GM12872 (cell line): ENCODE results near the gene NUDT3.

Experiments
- CTCF ChIP-seq: IDR thresholded peaks from 3 replicates; pipeline ENCODE4 v1.5.1; 2011; ENCODE audit warnings: low read depth, mild to moderate bottlenecking, low read length, moderate library complexity; ENCODE audit not compliant: insufficient read depth

Gene NUDT3

DNA sequence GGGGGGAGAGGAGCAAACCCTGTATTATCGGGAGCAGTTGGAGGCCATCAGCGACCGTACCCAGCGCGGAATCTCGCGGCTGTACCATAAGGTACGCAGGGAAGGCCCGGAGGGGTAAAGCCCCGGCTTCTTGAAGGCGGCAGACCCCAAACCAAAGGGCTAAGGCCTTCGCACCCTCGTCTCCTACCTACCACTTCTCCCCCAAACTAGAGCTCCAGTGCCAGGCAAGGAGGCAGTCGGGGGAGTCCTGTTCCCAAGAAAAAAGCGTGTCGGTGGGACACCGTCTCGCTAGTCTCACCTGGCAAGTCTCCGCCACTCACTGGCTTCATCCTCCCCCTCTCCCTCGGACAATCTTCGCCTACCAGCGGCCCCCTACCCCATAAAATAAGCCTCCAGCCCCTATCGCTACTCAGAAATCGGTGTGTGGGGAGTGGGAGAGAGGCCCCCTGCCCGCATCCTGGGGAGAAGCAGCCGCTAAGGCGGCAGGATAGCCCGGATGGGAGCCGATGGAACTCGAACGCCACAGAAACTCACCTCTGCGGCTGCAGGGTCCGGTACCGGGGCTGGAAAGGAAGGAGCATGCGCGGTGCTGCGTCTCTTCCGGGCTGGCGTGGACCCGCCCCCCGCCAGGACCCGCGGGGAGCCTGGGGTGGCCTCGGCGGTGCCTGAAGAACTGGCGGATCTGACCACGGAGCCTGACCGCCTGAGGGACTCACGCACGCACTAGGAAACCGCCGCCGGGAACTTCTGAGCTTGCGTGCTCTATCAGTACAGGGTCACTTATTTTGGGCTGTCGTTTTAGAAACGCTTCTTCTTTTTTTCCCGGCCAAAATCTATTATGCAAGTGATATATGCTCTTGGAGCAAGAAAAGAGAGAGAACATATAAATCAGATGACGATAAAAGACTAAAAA is 33.3 kb upstream of the NUDT3 start, which contains the start of gene RPS10:
TSS of gene RPS10 (minus strand) at position 572 of the 913 bp plus-strand sequence. CDS start 848 bp downstream, outside the sequence.
- TF ChIP-seq CTCF = no peak

GRCh38 chr6:34425132-34425497 is 32.6 kb upstream of the NUDT3 start:
- no peak for TF ChIP-seq CTCF

DNA sequence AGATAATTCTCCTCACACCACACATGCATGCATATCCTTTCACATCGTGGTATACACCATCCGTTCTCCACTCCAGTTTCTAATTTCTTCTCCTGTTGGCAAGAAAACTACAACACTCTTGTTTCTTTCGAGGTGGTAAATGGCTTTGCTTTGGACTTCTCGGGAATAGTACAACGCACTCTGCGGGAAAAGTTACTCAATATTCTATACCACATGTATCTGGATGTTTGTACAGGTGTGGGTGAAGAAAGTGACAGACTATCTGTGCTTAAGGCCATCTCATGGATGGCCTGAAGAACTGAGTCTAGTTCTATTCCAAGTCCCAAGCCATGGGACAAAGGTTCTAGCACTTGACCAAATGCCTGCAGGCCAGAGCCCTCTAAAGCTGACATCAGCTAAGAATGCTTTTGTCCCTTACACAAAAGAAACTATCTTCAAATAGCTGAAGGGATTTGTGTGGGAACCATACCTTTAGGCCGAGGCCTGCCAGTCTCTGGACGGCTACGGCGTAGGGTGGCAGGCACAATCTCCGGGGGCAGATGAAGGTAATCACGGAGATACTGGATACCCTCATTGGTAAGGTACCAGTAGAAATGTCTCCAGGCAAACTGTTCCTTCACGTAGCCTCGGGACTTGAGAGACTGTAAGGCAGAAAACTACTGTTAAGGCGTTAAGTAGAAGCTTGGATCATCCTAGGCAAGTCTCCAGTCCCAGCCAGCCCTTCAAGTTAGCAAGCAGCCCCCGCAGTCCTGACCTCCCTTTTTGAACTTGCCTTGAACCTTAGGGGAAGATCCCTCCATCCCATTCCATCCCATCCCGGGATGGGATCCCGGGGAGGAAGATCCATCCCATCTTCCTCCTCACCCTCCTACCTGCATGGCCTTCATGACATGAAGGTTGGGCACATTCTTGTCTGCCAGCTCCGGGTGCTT is 32.0 kb upstream of the NUDT3 start:
- no peak for TF ChIP-seq CTCF

DNA sequence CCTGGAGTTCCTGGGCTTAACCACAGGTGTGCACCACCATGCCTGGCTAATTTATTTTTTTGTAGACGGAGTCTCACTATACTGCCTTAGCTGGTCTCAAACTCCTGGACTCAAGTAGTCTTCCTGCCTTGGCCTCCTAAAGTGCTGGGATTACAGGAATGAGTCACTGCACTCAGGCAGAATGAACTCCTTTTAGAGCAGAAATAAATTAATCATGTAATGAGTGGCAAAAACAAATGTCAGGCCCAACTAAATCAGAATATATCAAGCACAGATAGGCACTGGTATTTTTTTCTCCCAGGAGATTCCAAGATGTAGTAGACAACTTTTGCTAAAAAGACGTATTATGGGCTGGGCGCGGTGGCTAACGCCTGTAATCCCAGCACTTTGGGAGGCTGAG is 30.8 kb upstream of the NUDT3 start:
- no peak for TF ChIP-seq CTCF

- TF ChIP-seq CTCF = no peak
Observed at GRCh38 chr6:34418367-34418766, 25.9 kb upstream of the NUDT3 start.

- no peak for TF ChIP-seq CTCF
Observed at GRCh38 chr6:34416877-34417371, 24.5 kb upstream of the NUDT3 start.

- TF ChIP-seq CTCF = peak; percentile 59
Observed at GRCh38 chr6:34414999-34415858, 22.8 kb upstream of the NUDT3 start.
